ENCODE data around the gene DLL1. TPM values are rescaled to one million over a fixed set of nuclear protein-coding genes. Genes with fewer than 3 reads are reported as not detected.
A peak's percentile ranks its signal among the peaks of the same experiment; 100 is the strongest.

DLL1 gene
- total RNA-seq, 1 donor from 2014 or later: 59.8 TPM

DNA sequence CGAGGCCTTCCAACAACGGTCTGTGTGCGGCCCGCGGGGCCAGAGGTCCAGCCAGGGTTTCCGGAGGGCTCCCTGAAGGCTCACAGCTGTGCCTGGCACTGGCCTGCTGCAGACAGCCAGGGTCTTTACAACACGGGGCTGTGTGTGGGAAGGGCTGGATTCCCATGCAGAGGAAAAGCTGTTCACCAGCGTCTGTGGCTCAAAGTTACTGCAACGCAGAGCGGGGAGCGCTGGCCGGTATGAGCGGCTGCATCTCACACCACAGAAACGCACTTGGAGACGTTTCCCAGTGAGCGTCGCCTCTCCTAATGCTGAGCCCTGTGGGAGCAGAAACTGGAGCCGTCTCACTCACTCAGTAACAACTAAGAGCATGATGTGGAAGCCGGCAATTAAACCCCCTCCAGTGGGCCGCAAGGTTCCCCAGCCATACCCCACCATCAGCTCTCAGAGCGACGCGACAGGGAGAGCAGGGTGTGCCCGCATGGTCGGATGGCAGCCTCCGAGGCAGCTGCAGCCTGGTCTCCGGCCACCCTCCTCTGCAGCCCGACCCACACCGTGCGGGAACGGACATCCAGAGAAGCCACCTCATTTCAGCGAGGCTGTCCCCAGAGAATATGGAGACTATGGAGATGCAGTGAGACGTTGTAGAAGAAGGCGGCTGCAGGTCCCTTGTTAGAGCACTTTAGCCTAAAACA, 42.6 kb downstream of the DLL1 start:
- peak overlapping the region; percentile 8 for H3K27ac Mint-ChIP-seq (ENCODE audit: unreplicated experiment)
- no peaks in the 10 kb centered on the region for H3K9me3 Mint-ChIP-seq
- H3K4me1 Mint-ChIP-seq: peaks cover 35% of the 10 kb centered on the region
- no peaks in the 10 kb centered on the region for H3K36me3 Mint-ChIP-seq (ENCODE audit: low read depth)
- TF ChIP-seq, protein P1, sequence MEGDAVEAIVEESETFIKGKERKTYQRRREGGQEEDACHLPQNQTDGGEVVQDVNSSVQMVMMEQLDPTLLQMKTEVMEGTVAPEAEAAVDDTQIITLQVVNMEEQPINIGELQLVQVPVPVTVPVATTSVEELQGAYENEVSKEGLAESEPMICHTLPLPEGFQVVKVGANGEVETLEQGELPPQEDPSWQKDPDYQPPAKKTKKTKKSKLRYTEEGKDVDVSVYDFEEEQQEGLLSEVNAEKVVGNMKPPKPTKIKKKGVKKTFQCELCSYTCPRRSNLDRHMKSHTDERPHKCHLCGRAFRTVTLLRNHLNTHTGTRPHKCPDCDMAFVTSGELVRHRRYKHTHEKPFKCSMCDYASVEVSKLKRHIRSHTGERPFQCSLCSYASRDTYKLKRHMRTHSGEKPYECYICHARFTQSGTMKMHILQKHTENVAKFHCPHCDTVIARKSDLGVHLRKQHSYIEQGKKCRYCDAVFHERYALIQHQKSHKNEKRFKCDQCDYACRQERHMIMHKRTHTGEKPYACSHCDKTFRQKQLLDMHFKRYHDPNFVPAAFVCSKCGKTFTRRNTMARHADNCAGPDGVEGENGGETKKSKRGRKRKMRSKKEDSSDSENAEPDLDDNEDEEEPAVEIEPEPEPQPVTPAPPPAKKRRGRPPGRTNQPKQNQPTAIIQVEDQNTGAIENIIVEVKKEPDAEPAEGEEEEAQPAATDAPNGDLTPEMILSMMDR (conservative IDR thresholded peaks at IDR 0.05): no peak
- DNase-seq (ENCODE audit: low read depth, low spot score): no peak
- no peak overlapping the region for H3K4me3 Mint-ChIP-seq
- H3K27me3 Mint-ChIP-seq (ENCODE audit: low read depth): no peaks in the 10 kb centered on the region

DNA sequence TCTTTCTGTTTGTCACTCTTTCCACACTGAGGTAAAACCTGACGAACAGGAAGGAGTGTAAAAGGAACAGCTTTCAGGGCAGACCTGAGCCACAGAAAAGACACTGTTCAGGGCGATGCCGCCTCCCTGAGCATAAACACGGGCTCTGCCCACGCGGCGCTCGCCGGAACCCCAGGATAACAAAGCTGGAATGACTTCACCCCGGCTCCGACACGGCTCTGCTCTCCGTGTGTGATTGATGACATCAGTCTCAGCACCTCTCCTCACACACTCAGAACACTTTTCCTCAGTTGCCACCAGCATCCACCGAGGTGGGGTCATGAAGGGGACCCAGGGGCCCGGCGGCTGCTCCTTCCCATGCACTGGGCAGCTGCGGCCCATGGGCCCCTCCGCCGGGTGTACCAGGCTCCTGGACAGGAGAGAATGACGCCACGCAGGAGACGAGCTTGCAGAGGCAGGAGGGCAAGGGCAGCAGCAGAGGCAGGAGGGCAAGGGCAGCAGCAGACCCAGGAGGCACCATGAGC, 43.6 kb downstream of the DLL1 start:
- no peak overlapping the region for H3K27ac Mint-ChIP-seq (ENCODE audit: unreplicated experiment)
- H3K9me3 Mint-ChIP-seq: no peaks in the 10 kb centered on the region
- H3K4me3 Mint-ChIP-seq: no peak overlapping the region
- H3K4me1 Mint-ChIP-seq: peaks cover 38% of the 10 kb centered on the region
- no peak for DNase-seq (ENCODE audit: low read depth, low spot score)
- TF ChIP-seq, protein P1 (conservative IDR thresholded peaks at IDR 0.05): no peak
- no peaks in the 10 kb centered on the region for H3K27me3 Mint-ChIP-seq (ENCODE audit: low read depth)
- no peaks in the 10 kb centered on the region for H3K36me3 Mint-ChIP-seq (ENCODE audit: low read depth)

DNA sequence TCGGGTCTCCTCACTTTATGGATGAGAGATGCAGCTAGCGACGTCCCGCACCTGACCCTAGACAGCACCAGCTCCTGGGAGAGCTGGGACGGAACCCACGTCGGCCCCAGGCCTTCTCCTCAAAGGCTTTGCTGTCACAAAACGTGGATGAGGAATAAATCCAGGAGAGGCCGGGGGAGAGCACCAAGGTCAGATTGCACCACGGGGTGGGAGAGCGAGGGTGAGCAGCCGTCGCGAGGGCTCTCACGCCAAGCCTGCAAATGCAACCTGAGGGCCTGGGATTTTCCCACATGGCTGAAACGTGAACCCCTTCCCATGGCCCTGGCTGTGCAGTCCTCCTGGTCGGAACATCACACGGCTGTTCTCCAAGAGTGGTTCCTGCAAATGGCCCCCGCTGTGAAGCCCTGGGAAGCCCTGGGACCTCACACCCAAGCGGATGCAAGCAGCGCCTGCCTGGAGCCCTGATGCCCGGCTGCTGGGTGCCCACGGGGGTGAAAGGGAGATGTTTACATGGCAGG, 45.3 kb downstream of the DLL1 start:
- Mint-ChIP-seq H3K4me3 (no peak overlapping the region), H3K27ac (ENCODE audit: unreplicated experiment) (peak overlapping the region; percentile 36), H3K9me3 (no peaks in the 10 kb centered on the region), H3K36me3 (ENCODE audit: low read depth) (no peaks in the 10 kb centered on the region), H3K4me1 (peaks cover 32% of the 10 kb centered on the region), H3K27me3 (ENCODE audit: low read depth) (no peaks in the 10 kb centered on the region)
- TF ChIP-seq, protein P1 (conservative IDR thresholded peaks at IDR 0.05): no peak
- no peak for DNase-seq (ENCODE audit: low read depth, low spot score)

DNA sequence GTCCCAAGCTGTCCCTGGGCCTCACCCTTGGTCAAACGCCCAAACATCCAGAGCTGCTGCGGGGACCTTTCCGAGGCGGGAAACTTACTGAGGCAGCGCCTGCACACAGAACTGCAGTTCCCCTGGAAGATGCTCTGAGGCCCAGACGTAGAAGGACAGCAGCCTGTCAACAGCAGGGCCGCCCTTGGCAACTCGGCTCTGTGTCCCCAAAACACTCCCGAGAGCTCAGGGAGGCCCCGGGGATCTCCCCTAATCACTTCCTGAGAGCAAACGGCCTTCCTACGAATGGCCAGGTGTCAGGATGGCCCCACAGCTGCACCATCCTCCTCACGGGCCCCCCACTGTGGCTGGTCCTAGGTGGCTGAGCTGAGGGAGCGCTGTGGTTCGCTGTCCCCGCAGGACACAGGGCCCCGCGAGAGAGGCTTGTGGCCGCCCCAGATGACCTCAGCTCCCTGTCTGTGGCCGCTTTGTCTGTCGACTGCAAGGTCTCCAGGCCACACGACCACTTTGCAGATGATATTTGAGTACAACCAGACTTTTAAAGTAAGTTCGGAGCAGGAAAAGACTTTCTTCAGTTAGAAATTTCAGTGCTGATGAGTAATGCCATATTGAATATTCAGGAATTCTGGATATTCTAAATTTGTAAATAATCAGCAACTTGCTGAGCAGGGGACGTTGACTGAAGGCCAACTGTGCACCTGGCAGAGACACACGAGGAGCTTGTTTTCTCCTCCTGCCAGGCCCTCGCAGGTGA, 46.0 kb downstream of the DLL1 start:
- Mint-ChIP-seq H3K4me3 (no peak overlapping the region), H3K4me1 (peaks cover 30% of the 10 kb centered on the region), H3K27me3 (ENCODE audit: low read depth) (no peaks in the 10 kb centered on the region), H3K36me3 (ENCODE audit: low read depth) (no peaks in the 10 kb centered on the region), H3K9me3 (no peaks in the 10 kb centered on the region), H3K27ac (ENCODE audit: unreplicated experiment) (peak overlapping the region; percentile 36)
- TF ChIP-seq, protein P1 (conservative IDR thresholded peaks at IDR 0.05): no peak
- DNase-seq (ENCODE audit: low read depth, low spot score): no peak

DNA sequence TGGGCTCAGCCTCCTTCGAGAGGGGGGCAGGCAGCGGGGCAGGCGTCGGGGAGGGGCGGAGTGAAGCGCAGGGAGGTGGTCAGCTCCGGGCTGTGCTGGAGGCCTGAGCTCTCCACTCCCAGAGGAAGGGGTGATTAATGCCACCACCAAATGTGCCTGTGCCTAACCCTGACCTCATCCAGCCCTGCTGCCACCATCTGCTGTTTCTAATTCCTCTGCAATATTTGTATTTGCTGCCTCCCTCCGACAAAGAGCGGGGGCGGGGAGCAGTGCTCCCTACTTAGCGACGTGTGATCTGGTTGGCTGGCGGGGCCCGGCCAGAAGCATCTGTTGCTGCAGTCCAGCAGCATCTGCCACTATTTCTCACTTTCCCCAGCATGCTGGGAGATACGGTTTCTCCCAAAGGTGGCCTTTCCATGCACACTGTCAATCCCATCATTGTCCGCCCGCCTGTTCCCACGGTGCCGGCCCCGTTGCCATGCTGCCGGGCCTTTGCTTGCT, 47.0 kb downstream of the DLL1 start:
- H3K4me3 Mint-ChIP-seq: no peak overlapping the region
- H3K27me3 Mint-ChIP-seq (ENCODE audit: low read depth): no peaks in the 10 kb centered on the region
- H3K27ac Mint-ChIP-seq (ENCODE audit: unreplicated experiment): peak overlapping the region; percentile 58
- no peak for DNase-seq (ENCODE audit: low read depth, low spot score)
- TF ChIP-seq, protein P1 (conservative IDR thresholded peaks at IDR 0.05): no peak
- H3K9me3 Mint-ChIP-seq: no peaks in the 10 kb centered on the region
- no peaks in the 10 kb centered on the region for H3K36me3 Mint-ChIP-seq (ENCODE audit: low read depth)
- H3K4me1 Mint-ChIP-seq: peaks cover 30% of the 10 kb centered on the region

All from neural crest cell (in vitro differentiated cells).